BJ (cell line): ENCODE results near the gene CYREN. TPM values are rescaled to one million over a fixed set of nuclear protein-coding genes. Genes with fewer than 3 reads are reported as not detected.
A peak's percentile ranks its signal among the peaks of the same experiment; 100 is the strongest.

Experiments
- CTCF ChIA-PET: fragments of 350-600 bp; formaldehyde crosslinking; extraction: SDS; loops from one replicate; lab custom pipeline; 2021; ENCODE audit warnings: antibody characterized with exemption, inconsistent platforms; lab: Yijun Ruan, JAX
- POLR2A ChIA-PET: fragments of 300-600 bp; sonication (Branson Sonifier 250); formaldehyde crosslinking; extraction: SDS; loops from one replicate; lab custom pipeline; 2021; ENCODE audit warnings: antibody characterized with exemption; lab: Charles Lee
- DNase-seq: peaks from one replicate; pipeline ENCODE4 v3.0.0-alpha.2; 2011; ENCODE audit warnings: low read depth
- H3K27me3 ChIP-seq: 2 replicates; pipeline ENCODE4 v1.6.0; 2011; ENCODE audit warnings: low read length; ENCODE audit not compliant: control insufficient read depth, insufficient read depth
- H3K36me3 ChIP-seq: 2 replicates; pipeline ENCODE4 v1.5.1; 2011; ENCODE audit warnings: low read length; ENCODE audit not compliant: control insufficient read depth, insufficient read depth
- H3K4me3 ChIP-seq: 2 replicates; pipeline ENCODE4 v1.5.1; 2011; ENCODE audit warnings: low read depth, mild to moderate bottlenecking, control low read depth, low read length
- CTCF ChIP-seq: IDR thresholded peaks from 2 replicates; pipeline ENCODE4 v1.5.1; 2011; ENCODE audit warnings: low read depth, mild to moderate bottlenecking, control low read depth, inconsistent platforms, low read length, moderate library complexity; ENCODE audit not compliant: insufficient read depth
- polyA plus RNA-seq: library from polyadenylated mRNA; depleted of rRNA; stranded (reverse); fragments of >200 nt; gene quantifications from 2 replicates; pipeline ENCODE4 v1.2.3, GENCODE V29; 2011

The CYREN gene
- polyA plus RNA-seq, 1 experiment: 39.4 TPM

DNA sequence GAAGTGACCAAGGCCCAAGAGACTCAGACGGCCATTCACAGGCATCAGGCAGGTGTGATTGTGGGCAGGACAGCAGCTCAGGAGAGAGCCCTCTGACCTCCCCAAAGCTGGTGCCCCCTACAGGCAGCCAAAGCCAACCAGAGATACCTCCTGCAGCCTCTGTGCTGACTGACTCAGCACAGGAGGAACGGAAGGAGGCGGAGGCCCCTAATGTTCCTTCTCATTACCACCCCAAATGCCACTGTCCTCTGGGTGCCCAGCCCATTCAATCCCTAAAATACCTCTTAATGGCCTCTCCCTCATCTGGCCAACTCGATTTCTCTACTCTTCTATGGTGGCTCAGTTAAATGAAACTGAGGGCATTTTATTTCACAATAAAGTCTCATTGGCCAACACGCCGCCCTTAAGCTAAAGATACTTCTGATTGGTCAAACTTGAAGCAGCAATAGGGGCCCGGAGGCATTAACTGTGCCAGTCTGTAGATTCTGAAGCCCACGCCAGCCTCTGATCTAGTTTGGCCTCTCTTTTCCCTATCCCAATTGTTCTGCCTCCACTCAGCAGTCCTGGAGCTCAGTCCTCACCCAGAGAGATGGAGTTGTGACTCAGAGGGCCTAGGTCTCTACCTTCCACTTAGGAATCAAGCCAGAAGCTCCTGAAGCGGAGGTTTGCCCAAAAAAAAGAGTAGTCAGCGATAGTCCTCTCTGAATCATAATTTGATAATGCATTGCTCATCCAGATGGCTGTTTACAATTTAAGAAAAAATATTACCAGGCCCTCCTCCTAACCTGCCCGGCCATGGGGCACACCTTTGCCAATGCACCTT is 1.2 kb downstream of the CYREN start:
- H3K36me3 ChIP-seq: peaks cover 23% of the 10 kb centered on the region
- DNase-seq: no peak
- H3K4me3 ChIP-seq: peak overlapping the region; percentile 82
- TF ChIP-seq CTCF: peak; percentile 46
- H3K27me3 ChIP-seq: no peaks in the 10 kb centered on the region
- ChIA-PET POLR2A (interaction anchor here (0.6 to 0.7 kb wide), 2 partner anchors 9 to 24 kb away, joined by 3 to 5 read pairs; no protein-coding TSS in a partner anchor), CTCF (interaction anchor here (1.2 to 3.9 kb wide), 7 partner anchors 11 to 483 kb away, joined by 3 to 17 read pairs (median 3); partner anchors contain the start of gene AGBL3)

GRCh38 chr7:135168489-135169140 is 1.9 kb downstream of the CYREN start:
- Histone ChIP-seq H3K27me3 (no peaks in the 10 kb centered on the region), H3K36me3 (peaks cover 23% of the 10 kb centered on the region), H3K4me3 (no peak overlapping the region)
- ChIA-PET POLR2A (interaction anchor here (0.7 kb wide), 1 partner anchor 25 kb away, joined by 5 read pairs; no protein-coding TSS in a partner anchor), CTCF (interaction anchor here (1.2 to 3.9 kb wide), 4 partner anchors 10 to 182 kb away, joined by 3 to 17 read pairs (median 3); partner anchors contain the start of gene AGBL3)
- no peak for TF ChIP-seq CTCF
- DNase-seq: no peak

DNA sequence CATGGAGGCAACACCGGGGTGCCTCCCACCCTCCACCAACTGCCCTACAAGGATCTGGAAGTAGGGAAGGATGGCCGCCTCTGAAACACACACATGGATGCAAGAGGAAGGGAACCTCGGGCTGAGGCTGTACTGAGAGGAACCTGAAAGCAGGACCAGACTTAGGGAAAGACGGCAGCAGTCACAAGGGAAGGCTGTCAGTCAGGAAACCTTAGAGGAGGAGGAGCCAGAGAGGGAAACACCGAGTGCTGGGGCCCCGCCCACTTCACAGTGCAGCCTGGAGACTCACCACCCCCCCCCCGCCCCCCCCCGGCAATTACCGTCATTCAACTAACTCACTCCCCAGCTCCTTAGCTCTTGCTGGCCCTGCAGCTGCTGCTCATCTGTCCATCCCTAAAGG is 2.5 kb downstream of the CYREN start:
- H3K4me3 ChIP-seq: no peak overlapping the region
- peaks cover 23% of the 10 kb centered on the region for H3K36me3 ChIP-seq
- H3K27me3 ChIP-seq: no peaks in the 10 kb centered on the region
- ChIA-PET POLR2A (no interaction called here), CTCF (interaction anchor here (1.9 to 3.9 kb wide), 2 partner anchors 9 to 181 kb away, joined by 3 to 17 read pairs; partner anchors contain the start of gene AGBL3)
- no peak for TF ChIP-seq CTCF
- no peak for DNase-seq

- H3K4me3 ChIP-seq: no peak overlapping the region
- ChIA-PET CTCF (interaction anchor here (1.9 kb wide), 1 partner anchor 9 kb away, joined by 3 read pairs; no protein-coding TSS in a partner anchor), POLR2A (no interaction called here)
- no peaks in the 10 kb centered on the region for H3K27me3 ChIP-seq
- peaks cover 23% of the 10 kb centered on the region for H3K36me3 ChIP-seq
- no peak for TF ChIP-seq CTCF
- DNase-seq: no peak
These were observed 3.1 kb downstream of the CYREN start for GRCh38 chr7:135167365-135167917.
